Activated T-cell treated with anti-CD3 and anti-CD28 coated beads, Interleukin-2, amount 50 U/mL, for 1 hour (primary cell): Measurements from ENCODE around the gene SF3B2.
"Not testable (repeated sequence)": the region's sequence is repeated elsewhere in the genome, so short reads cannot be mapped to it uniquely, and the experiment has no call there.

Experiments used
- DNase-seq: peaks from one replicate; pipeline ENCODE4 v3.0.0-alpha.2; 2020

The SF3B2 gene

GRCh38 chr11:66112601-66113499, 60.7 kb downstream of the SF3B2 start:
- DNase-seq: no peak

- not testable (repeated sequence) for DNase-seq
Observed at GRCh38 chr11:66114957-66115356, 62.8 kb downstream of the SF3B2 start.

- no peak for DNase-seq
Observed at GRCh38 chr11:66115638-66116301, 63.6 kb downstream of the SF3B2 start.

GRCh38 chr11:66116576-66117361, 64.6 kb downstream of the SF3B2 start:
- no peak for DNase-seq

- DNase-seq: no peak
Observed at GRCh38 chr11:66118847-66119246, 66.7 kb downstream of the SF3B2 start.
